Trophoblast cell (in vitro differentiated cells and primary cell): ENCODE results near the gene TMEM86B.

Experiments
- DNase-seq, 2 donors: peaks; one replicate each; pipeline ENCODE4 v3.0.0-alpha.2; 2016
- H2AFZ ChIP-seq: 2 replicates; pipeline ENCODE4 v1.6.1; 2013; ENCODE audit warnings: low read length, moderate library complexity, mild to moderate bottlenecking; ENCODE audit not compliant: insufficient read depth, poor library complexity
- H2AK5ac ChIP-seq: 2 replicates; pipeline ENCODE4 v1.6.1; 2013; ENCODE audit warnings: mild to moderate bottlenecking, low read length
- H2BK120ac ChIP-seq: 2 replicates; pipeline ENCODE4 v1.6.1; 2013; ENCODE audit warnings: low read length, mild to moderate bottlenecking, moderate library complexity; ENCODE audit not compliant: insufficient read depth, poor library complexity
- H2BK12ac ChIP-seq: 2 replicates; pipeline ENCODE4 v1.6.1; 2013; ENCODE audit warnings: mild to moderate bottlenecking, low read length, moderate library complexity
- H2BK5ac ChIP-seq: 2 replicates; pipeline ENCODE4 v1.6.1; 2013; ENCODE audit warnings: low read length, low read depth, moderate library complexity, mild to moderate bottlenecking; ENCODE audit not compliant: poor library complexity
- H3K14ac ChIP-seq: 2 replicates; pipeline ENCODE4 v1.6.1; 2013; ENCODE audit warnings: mild to moderate bottlenecking, low read length
- H3K18ac ChIP-seq: 2 replicates; pipeline ENCODE4 v1.6.1; 2013; ENCODE audit warnings: mild to moderate bottlenecking, low read length
- H3K23ac ChIP-seq: 2 replicates; pipeline ENCODE4 v1.6.1; 2013; ENCODE audit warnings: low read length
- H3K27ac ChIP-seq: 2 replicates; pipeline ENCODE4 v1.5.1; 2013; ENCODE audit warnings: low read depth, mild to moderate bottlenecking, inconsistent platforms, low read length, moderate library complexity
- H3K27me3 ChIP-seq: 2 replicates; pipeline ENCODE4 v1.6.1; 2013; ENCODE audit warnings: inconsistent platforms, mild to moderate bottlenecking, low read length, moderate library complexity; ENCODE audit not compliant: insufficient read depth
- H3K36me3 ChIP-seq, 2 experiments: 1 replicate in 1 of 2; 2 replicates in 1 of 2; pipeline ENCODE4 v1.6.1; 2013; ENCODE audit warnings: low read length in 2 of 2, mild to moderate bottlenecking in 2 of 2, moderate library complexity in 1 of 2; ENCODE audit not compliant: insufficient read depth in 2 of 2, control insufficient read depth in 1 of 2
- H3K4ac ChIP-seq: 2 replicates; pipeline ENCODE4 v1.6.1; 2013; ENCODE audit warnings: low read depth, mild to moderate bottlenecking, low read length, moderate library complexity
- H3K4me1 ChIP-seq, 2 experiments: 1 replicate in 1 of 2; 2 replicates in 1 of 2; pipeline ENCODE4 v1.6.1; 2013; ENCODE audit warnings: low read length in 2 of 2, mild to moderate bottlenecking in 2 of 2, moderate library complexity in 1 of 2; ENCODE audit not compliant: insufficient read depth in 2 of 2, control insufficient read depth in 1 of 2
- H3K4me2 ChIP-seq: 2 replicates; pipeline ENCODE4 v1.6.1; 2013; ENCODE audit warnings: inconsistent platforms, mild to moderate bottlenecking, low read length, moderate library complexity
- H3K4me3 ChIP-seq: 2 replicates; pipeline ENCODE4 v1.5.1; 2013; ENCODE audit warnings: mild to moderate bottlenecking, low read depth, low read length, inconsistent platforms
- H3K79me1 ChIP-seq: one replicate; pipeline ENCODE4 v1.6.1; 2013; ENCODE audit warnings: low read length
- H3K79me2 ChIP-seq: 2 replicates; pipeline ENCODE4 v1.6.1; 2013; ENCODE audit warnings: low read length, mild to moderate bottlenecking; ENCODE audit not compliant: control insufficient read depth, insufficient read depth, poor library complexity
- H3K9ac ChIP-seq: 2 replicates; pipeline ENCODE4 v1.6.1; 2013; ENCODE audit warnings: mild to moderate bottlenecking, low read length
- H3K9me3 ChIP-seq: 2 replicates; pipeline ENCODE4 v1.6.1; 2013; ENCODE audit warnings: low read depth, mild to moderate bottlenecking, control low read depth, inconsistent platforms, low read length; ENCODE audit not compliant: insufficient read depth
- H4K12ac ChIP-seq: 2 replicates; pipeline ENCODE4 v1.6.1; 2013; ENCODE audit warnings: low read depth, mild to moderate bottlenecking, low read length, moderate library complexity
- H4K8ac ChIP-seq: 2 replicates; pipeline ENCODE4 v1.6.1; 2013; ENCODE audit warnings: low read depth, mild to moderate bottlenecking, low read length, moderate library complexity
- H4K91ac ChIP-seq: one replicate; pipeline ENCODE4 v1.6.1; 2013; ENCODE audit warnings: low read depth, mild to moderate bottlenecking, low read length, moderate library complexity
- WGBS: extraction: QIAGEN DNeasy Blood & Tissue Kit; methylation state at CpG from one replicate; pipeline ENCODE4 v1.1.7; 2013; ENCODE audit warnings: missing lambda C conversion rate; ENCODE audit not compliant: insufficient read length, insufficient coverage; ENCODE audit errors: extremely low coverage; 5-methylcytosine and 5-hydroxymethylcytosine counted together

Gene TMEM86B

DNA sequence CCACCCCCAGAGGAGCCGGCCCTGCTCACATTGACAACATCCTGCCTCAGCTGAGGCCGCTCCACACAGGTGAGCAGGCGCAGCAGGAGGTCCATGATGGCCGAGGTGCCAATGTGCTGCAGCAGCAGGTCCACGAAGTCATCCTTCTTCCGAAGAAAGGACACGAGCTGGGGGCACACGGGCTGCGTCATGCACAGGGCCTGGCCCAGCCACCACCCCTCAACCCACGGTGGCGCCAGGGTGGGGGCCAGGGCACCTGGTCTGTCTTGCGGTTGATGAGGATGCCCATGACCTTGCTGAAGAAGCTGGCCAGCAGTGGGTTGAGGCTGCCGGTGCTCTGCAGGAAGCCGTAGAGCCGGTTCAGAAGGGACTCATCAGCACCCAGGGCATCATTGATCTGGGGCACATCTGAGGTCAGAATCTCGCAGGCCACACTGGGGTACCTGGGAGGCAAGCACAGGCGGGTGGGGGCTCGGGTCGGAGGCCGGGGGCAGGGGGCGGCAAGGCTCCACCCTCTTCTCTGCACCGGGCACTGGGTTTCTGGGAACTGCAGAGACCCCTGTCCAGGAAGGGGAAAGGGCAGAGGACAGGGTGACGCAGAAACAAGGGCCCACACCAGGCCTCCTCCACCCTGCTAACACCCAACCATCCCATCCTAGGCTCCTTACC, 16.8 kb upstream of the TMEM86B start:
- no peak overlapping the region for H4K8ac ChIP-seq
- H2AK5ac ChIP-seq, result no peak overlapping the region
- no peak overlapping the region for H4K12ac ChIP-seq
- peaks cover 3% of the 10 kb centered on the region for H3K9me3 ChIP-seq
- peaks cover 27 to 29% of the 10 kb centered on the region in 2 experiments for H3K4me1 ChIP-seq
- DNase-seq, result no peak
- no peak overlapping the region for H4K91ac ChIP-seq
- H3K18ac ChIP-seq, result no peak overlapping the region
- H3K27me3 ChIP-seq, result no peaks in the 10 kb centered on the region
- no peak overlapping the region for H3K9ac ChIP-seq
- no CpG with 5 or more reads among the region's 23 CpGs for WGBS
- no peak overlapping the region for H2BK120ac ChIP-seq
- peaks cover 1% of the 10 kb centered on the region for H3K79me2 ChIP-seq
- H2BK5ac ChIP-seq, result no peak overlapping the region
- no peak overlapping the region for H2BK12ac ChIP-seq
- no peak overlapping the region for H3K4me3 ChIP-seq
- no peaks in the 10 kb centered on the region for H3K79me1 ChIP-seq
- H2AFZ ChIP-seq, result no peak overlapping the region
- peaks cover 56 to 59% of the 10 kb centered on the region in 2 experiments for H3K36me3 ChIP-seq
- no peak overlapping the region for H3K23ac ChIP-seq
- H3K4me2 ChIP-seq, result no peak overlapping the region
- no peak overlapping the region for H3K27ac ChIP-seq
- no peak overlapping the region for H3K14ac ChIP-seq
- no peak overlapping the region for H3K4ac ChIP-seq

DNA sequence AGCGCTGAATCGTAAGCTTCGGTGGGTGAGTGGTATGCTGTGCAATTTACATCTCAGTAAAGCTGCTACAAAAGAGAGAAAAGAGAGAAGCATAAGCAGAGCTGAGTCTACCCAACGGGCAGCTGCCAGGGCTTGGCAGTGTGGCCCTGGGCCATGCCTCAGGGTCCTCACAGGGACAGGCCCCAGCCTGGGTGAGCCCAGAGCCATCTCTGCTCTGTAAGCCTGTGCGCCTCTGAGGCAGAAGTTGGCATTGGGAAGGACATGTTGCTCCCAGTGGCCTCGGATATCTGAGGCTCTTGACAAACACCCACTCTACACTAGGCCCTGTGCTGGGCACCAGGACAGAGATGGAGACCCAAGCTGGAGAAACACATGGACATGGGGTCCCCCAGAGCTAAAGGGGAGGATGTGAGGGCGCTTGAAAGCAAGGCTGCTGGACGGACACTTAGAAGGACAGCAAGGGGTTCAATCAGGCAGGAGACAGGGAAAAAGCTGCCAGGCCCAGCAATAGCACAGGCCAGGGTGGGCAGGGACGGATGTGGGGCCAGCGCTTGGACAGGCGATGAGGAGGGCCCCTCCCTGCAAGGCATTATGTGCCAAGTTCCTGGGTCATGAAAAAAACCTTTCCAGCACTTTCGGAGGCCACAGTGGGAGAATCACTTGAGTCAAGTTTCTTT, 15.6 kb upstream of the TMEM86B start:
- no peak overlapping the region for H3K9ac ChIP-seq
- no peak overlapping the region for H3K4ac ChIP-seq
- no peaks in the 10 kb centered on the region for H3K27me3 ChIP-seq
- no peak overlapping the region for H4K12ac ChIP-seq
- no peak overlapping the region for H3K4me3 ChIP-seq
- H2BK12ac ChIP-seq, result no peak overlapping the region
- no peak overlapping the region for H4K91ac ChIP-seq
- H3K36me3 ChIP-seq, result peaks cover 68 to 71% of the 10 kb centered on the region in 2 experiments
- no peaks in the 10 kb centered on the region for H3K79me1 ChIP-seq
- no peak overlapping the region for H3K18ac ChIP-seq
- H2BK5ac ChIP-seq, result no peak overlapping the region
- no peak for DNase-seq
- no peak overlapping the region for H4K8ac ChIP-seq
- H3K9me3 ChIP-seq, result peaks cover 3% of the 10 kb centered on the region
- H3K23ac ChIP-seq, result no peak overlapping the region
- H3K4me2 ChIP-seq, result no peak overlapping the region
- H2BK120ac ChIP-seq, result no peak overlapping the region
- no peak overlapping the region for H3K14ac ChIP-seq
- H2AFZ ChIP-seq, result no peak overlapping the region
- H3K4me1 ChIP-seq, result peaks cover 21 to 22% of the 10 kb centered on the region in 2 experiments
- no peaks in the 10 kb centered on the region for H3K79me2 ChIP-seq
- no peak overlapping the region for H2AK5ac ChIP-seq
- WGBS, result no CpG with 5 or more reads among the region's 12 CpGs
- H3K27ac ChIP-seq, result no peak overlapping the region

GRCh38 chr19:55242517-55242916, 14.0 kb upstream of the TMEM86B start:
- no peak overlapping the region for H3K18ac ChIP-seq
- no peak overlapping the region for H2AFZ ChIP-seq
- no peaks in the 10 kb centered on the region for H3K79me2 ChIP-seq
- H4K91ac ChIP-seq, result no peak overlapping the region
- H3K4me2 ChIP-seq, result no peak overlapping the region
- no peaks in the 10 kb centered on the region for H3K27me3 ChIP-seq
- no peak overlapping the region for H4K12ac ChIP-seq
- H3K4me1 ChIP-seq, result peaks cover 5 to 6% of the 10 kb centered on the region in 2 experiments
- H2BK12ac ChIP-seq, result no peak overlapping the region
- H3K4me3 ChIP-seq, result no peak overlapping the region
- DNase-seq, result no peak
- H4K8ac ChIP-seq, result no peak overlapping the region
- H3K4ac ChIP-seq, result no peak overlapping the region
- no peak overlapping the region for H3K27ac ChIP-seq
- H3K14ac ChIP-seq, result no peak overlapping the region
- H3K9me3 ChIP-seq, result peaks cover 3% of the 10 kb centered on the region
- H3K23ac ChIP-seq, result no peak overlapping the region
- H3K79me1 ChIP-seq, result no peaks in the 10 kb centered on the region
- H2BK5ac ChIP-seq, result no peak overlapping the region
- H3K9ac ChIP-seq, result no peak overlapping the region
- WGBS, result no CpG with 5 or more reads among the region's 7 CpGs
- no peak overlapping the region for H2BK120ac ChIP-seq
- H3K36me3 ChIP-seq, result peaks cover 81 to 84% of the 10 kb centered on the region in 2 experiments
- H2AK5ac ChIP-seq, result no peak overlapping the region

DNA sequence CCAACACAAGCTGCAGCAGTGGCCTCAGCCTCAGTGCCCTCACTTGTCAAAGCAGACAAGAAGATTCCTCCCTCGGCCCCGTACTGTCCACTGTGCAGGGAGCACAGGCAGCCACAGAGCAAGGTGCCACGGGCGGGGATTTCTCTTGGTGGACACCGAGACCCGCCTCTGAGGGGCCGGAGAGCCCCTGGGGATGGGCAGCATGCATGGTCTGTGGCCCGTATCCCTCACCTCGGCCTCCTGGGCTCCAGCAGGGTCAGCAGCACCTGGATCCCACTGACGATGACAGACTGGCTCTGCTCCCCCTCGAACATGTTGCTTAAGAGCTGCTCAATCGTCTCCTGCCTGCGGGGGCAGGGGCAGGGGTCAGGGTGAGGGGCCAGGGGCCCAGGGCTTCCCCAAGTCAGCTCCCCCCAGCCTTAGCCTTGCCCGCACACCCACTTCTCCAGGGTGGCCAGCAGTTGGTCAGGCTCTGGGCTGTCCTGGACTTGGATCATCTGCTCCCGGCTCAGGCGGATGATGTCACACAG, 13.4 kb upstream of the TMEM86B start:
- Histone ChIP-seq H3K4ac (no peak overlapping the region), H3K9ac (no peak overlapping the region), H3K27ac (no peak overlapping the region), H2BK5ac (no peak overlapping the region), H4K12ac (no peak overlapping the region), H3K14ac (no peak overlapping the region), H3K36me3 (peaks cover 84 to 89% of the 10 kb centered on the region in 2 experiments), H3K23ac (no peak overlapping the region), H4K8ac (no peak overlapping the region), H3K4me2 (no peak overlapping the region), H2BK12ac (no peak overlapping the region), H3K4me3 (no peak overlapping the region), H3K79me2 (no peaks in the 10 kb centered on the region), H2AFZ (no peak overlapping the region), H3K79me1 (no peaks in the 10 kb centered on the region), H3K9me3 (peaks cover 3% of the 10 kb centered on the region), H3K4me1 (peaks cover 0 to 1% of the 10 kb centered on the region in 2 experiments), H3K27me3 (no peaks in the 10 kb centered on the region), H2BK120ac (no peak overlapping the region), H4K91ac (no peak overlapping the region), H3K18ac (no peak overlapping the region), H2AK5ac (no peak overlapping the region)
- DNase-seq, result no peak
- WGBS, result no CpG with 5 or more reads among the region's 16 CpGs
